HEK293 (cell line): ENCODE data around the gene RECQL.
A peak's percentile ranks its signal among the peaks of the same experiment; 100 is the strongest.

Experiments
- CTCF ChIA-PET: fragments of 350-600 bp; formaldehyde crosslinking; extraction: SDS; loops from one replicate; lab custom pipeline; 2021; ENCODE audit warnings: antibody characterized with exemption; lab: Yijun Ruan, JAX
- POLR2A ChIA-PET: fragments of 300-600 bp; formaldehyde crosslinking; extraction: SDS; loops from one replicate; lab custom pipeline; 2020; ENCODE audit warnings: antibody characterized with exemption, inconsistent platforms; lab: Yijun Ruan, JAX
- H3K27ac ChIP-seq: fragments of 200-500 bp; sonication (Bioruptor generic); 2 replicates; pipeline ENCODE4 v1.5.1; 2014; ENCODE audit warnings: low read depth, low read length, control low read depth, inconsistent platforms; ENCODE audit errors: extremely low read depth
- H3K36me3 ChIP-seq, 2 experiments: fragments of 200-500 bp in 1 of 2; sonication (Bioruptor generic) in 1 of 2; 1 replicate in 1 of 2; 2 replicates in 1 of 2; pipeline ENCODE4 v1.5.1; 2014 to 2017; ENCODE audit warnings: inconsistent platforms in 2 of 2, low read length in 2 of 2; ENCODE audit not compliant: control insufficient read depth in 2 of 2, insufficient read depth in 1 of 2
- H3K4me1 ChIP-seq: fragments of 200-500 bp; sonication (Bioruptor generic); 2 replicates; pipeline ENCODE4 v1.5.1; 2014; ENCODE audit warnings: mild to moderate bottlenecking, low read length, inconsistent platforms; ENCODE audit not compliant: control insufficient read depth, insufficient read depth
- H3K4me3 ChIP-seq: 2 replicates; pipeline ENCODE4 v1.5.1; 2011; ENCODE audit warnings: low read depth, mild to moderate bottlenecking, control low read depth, low read length, moderate library complexity
- H3K9me3 ChIP-seq: fragments of 200-500 bp; sonication (Bioruptor generic); 2 replicates; pipeline ENCODE4 v1.5.1; 2014; ENCODE audit warnings: low read depth, low read length, inconsistent platforms; ENCODE audit not compliant: control insufficient read depth, insufficient read depth
- EGR2 ChIP-seq: fragments of 450-650 bp; formaldehyde crosslinking; IDR thresholded peaks from 2 replicates; pipeline ENCODE4 v1.5.1; 2016; ENCODE audit warnings: low read depth, missing biosample characterization, missing genetic modification characterization
- GLIS1 ChIP-seq: fragments of 450-650 bp; formaldehyde crosslinking; IDR thresholded peaks from 2 replicates; pipeline ENCODE4 v1.5.1; 2016; ENCODE audit warnings: missing biosample characterization, missing genetic modification characterization
- HOXD13 ChIP-seq: sonication (generic); formaldehyde crosslinking; IDR thresholded peaks from 2 replicates; pipeline ENCODE4 v1.8.0; 2022; ENCODE audit warnings: missing genetic modification reagents, borderline replicate concordance
- REPIN1 ChIP-seq: fragments of 450-650 bp; formaldehyde crosslinking; IDR thresholded peaks from 2 replicates; pipeline ENCODE4 v1.5.1; 2017; ENCODE audit warnings: missing biosample characterization, missing genetic modification characterization, low read depth
- SCRT1 ChIP-seq: fragments of 450-650 bp; formaldehyde crosslinking; IDR thresholded peaks from 2 replicates; pipeline ENCODE4 v1.5.1; 2016; ENCODE audit warnings: missing biosample characterization, missing genetic modification characterization, borderline replicate concordance
- TRIM28 ChIP-seq: IDR thresholded peaks from 2 replicates; pipeline ENCODE4 v1.6.1; 2011; ENCODE audit warnings: low read length, control low read depth, borderline replicate concordance
- YY2 ChIP-seq: fragments of 450-650 bp; formaldehyde crosslinking; IDR thresholded peaks from 2 replicates; pipeline ENCODE4 v1.5.1; 2016; ENCODE audit warnings: missing biosample characterization, missing genetic modification characterization
- ZEB2 ChIP-seq: fragments of 450-650 bp; formaldehyde crosslinking; IDR thresholded peaks from 2 replicates; pipeline ENCODE4 v1.5.1; 2016; ENCODE audit warnings: missing biosample characterization, missing genetic modification characterization
- ZFP37 ChIP-seq: fragments of 450-650 bp; formaldehyde crosslinking; IDR thresholded peaks from 2 replicates; pipeline ENCODE4 v1.5.1; 2016; ENCODE audit warnings: missing biosample characterization, missing genetic modification characterization
- ZNF157 ChIP-seq: fragments of 450-650 bp; formaldehyde crosslinking; IDR thresholded peaks from 2 replicates; pipeline ENCODE4 v1.5.1; 2016; ENCODE audit warnings: missing biosample characterization, missing genetic modification characterization
- ZNF16 ChIP-seq: fragments of 450-650 bp; formaldehyde crosslinking; IDR thresholded peaks from 2 replicates; pipeline ENCODE4 v1.5.1; 2016; ENCODE audit warnings: low read depth, missing biosample characterization, missing genetic modification characterization
- ZNF274 ChIP-seq, 2 experiments: fragments of 200-500 bp in 1 of 2; fragments of 450-650 bp in 1 of 2; sonication (Bioruptor generic) in 1 of 2; formaldehyde crosslinking in 1 of 2; IDR thresholded peaks; 2 replicates each; pipeline versions ENCODE4 v1.5.1 to v1.6.1; 2014 to 2016; ENCODE audit warnings: borderline replicate concordance in 1 of 2, inconsistent platforms in 1 of 2, low read length in 1 of 2, missing biosample characterization in 1 of 2, missing genetic modification characterization in 1 of 2
- ZNF354C ChIP-seq: fragments of 450-650 bp; formaldehyde crosslinking; IDR thresholded peaks from 2 replicates; pipeline ENCODE4 v1.5.1; 2016; ENCODE audit warnings: missing biosample characterization, missing genetic modification characterization, low read depth, borderline replicate concordance
- ZNF37A ChIP-seq: fragments of 450-650 bp; IDR thresholded peaks from 2 replicates; pipeline ENCODE4 v1.5.1; 2018; ENCODE audit warnings: missing biosample characterization, missing genetic modification characterization
- ZNF404 ChIP-seq: fragments of 450-650 bp; formaldehyde crosslinking; IDR thresholded peaks from 2 replicates; pipeline ENCODE4 v1.5.1; 2017; ENCODE audit warnings: missing biosample characterization, missing genetic modification characterization
- ZNF433 ChIP-seq: fragments of 450-650 bp; formaldehyde crosslinking; IDR thresholded peaks from 2 replicates; pipeline ENCODE4 v1.5.1; 2016; ENCODE audit warnings: missing biosample characterization, missing genetic modification characterization, low read depth
- ZNF48 ChIP-seq: fragments of 450-650 bp; formaldehyde crosslinking; IDR thresholded peaks from 2 replicates; pipeline ENCODE4 v1.5.1; 2016; ENCODE audit warnings: missing biosample characterization, missing genetic modification characterization
- ZNF501 ChIP-seq: fragments of 450-650 bp; formaldehyde crosslinking; IDR thresholded peaks from 2 replicates; pipeline ENCODE4 v1.5.1; 2016; ENCODE audit warnings: missing biosample characterization, missing genetic modification characterization
- ZNF521 ChIP-seq: fragments of 450-650 bp; formaldehyde crosslinking; IDR thresholded peaks from 2 replicates; pipeline ENCODE4 v1.5.1; 2017; ENCODE audit warnings: missing biosample characterization, mild to moderate bottlenecking, missing genetic modification characterization
- ZNF558 ChIP-seq: fragments of 450-650 bp; formaldehyde crosslinking; IDR thresholded peaks from 2 replicates; pipeline ENCODE4 v1.5.1; 2016; ENCODE audit warnings: missing biosample characterization, missing genetic modification characterization
- ZNF768 ChIP-seq: fragments of 450-650 bp; formaldehyde crosslinking; IDR thresholded peaks from 2 replicates; pipeline ENCODE4 v1.5.1; 2018; ENCODE audit warnings: missing biosample characterization, mild to moderate bottlenecking, missing genetic modification characterization
- ZNF791 ChIP-seq: fragments of 450-650 bp; formaldehyde crosslinking; IDR thresholded peaks from 2 replicates; pipeline ENCODE4 v1.5.1; 2016; ENCODE audit warnings: missing biosample characterization, missing genetic modification characterization
- ZSCAN30 ChIP-seq: fragments of 450-650 bp; IDR thresholded peaks from 2 replicates; pipeline ENCODE4 v1.5.1; 2018; ENCODE audit warnings: missing biosample characterization, mild to moderate bottlenecking, missing genetic modification characterization, moderate library complexity
- TF ChIP-seq, protein P1 (sequence below): fragments of 450-650 bp; formaldehyde crosslinking; IDR thresholded peaks from 2 replicates; pipeline ENCODE4 v1.5.1; 2016; ENCODE audit warnings: missing biosample characterization, missing genetic modification characterization, low read depth

RECQL gene

GRCh38 chr12:21545557-21545956 lies 44.1 kb upstream of the RECQL start:
- Histone ChIP-seq H3K4me3 (no peak overlapping the region), H3K36me3 (no peaks in the 10 kb centered on the region), H3K9me3 (no peaks in the 10 kb centered on the region), H3K27ac (no peak overlapping the region), H3K4me1 (no peaks in the 10 kb centered on the region)
- CTCF ChIA-PET, result no interaction called here
- TF ChIP-seq ZNF37A (tag by site-specific recombination), result no peak
- TF ChIP-seq, protein P1, sequence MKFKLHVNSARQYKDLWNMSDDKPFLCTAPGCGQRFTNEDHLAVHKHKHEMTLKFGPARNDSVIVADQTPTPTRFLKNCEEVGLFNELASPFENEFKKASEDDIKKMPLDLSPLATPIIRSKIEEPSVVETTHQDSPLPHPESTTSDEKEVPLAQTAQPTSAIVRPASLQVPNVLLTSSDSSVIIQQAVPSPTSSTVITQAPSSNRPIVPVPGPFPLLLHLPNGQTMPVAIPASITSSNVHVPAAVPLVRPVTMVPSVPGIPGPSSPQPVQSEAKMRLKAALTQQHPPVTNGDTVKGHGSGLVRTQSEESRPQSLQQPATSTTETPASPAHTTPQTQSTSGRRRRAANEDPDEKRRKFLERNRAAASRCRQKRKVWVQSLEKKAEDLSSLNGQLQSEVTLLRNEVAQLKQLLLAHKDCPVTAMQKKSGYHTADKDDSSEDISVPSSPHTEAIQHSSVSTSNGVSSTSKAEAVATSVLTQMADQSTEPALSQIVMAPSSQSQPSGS, result peak; percentile 57; the same call in 1 of the 2 replicates
- POLR2A ChIA-PET, result no interaction called here

GRCh38 chr12:21543151-21543550 lies 41.7 kb upstream of the RECQL start:
- POLR2A ChIA-PET, result interaction anchor here (1.0 kb wide), 1 partner anchor 42 kb away, joined by 3 read pairs; the partner anchor contains the start of genes GOLT1B and RECQL
- TF ChIP-seq ZNF157 (tag by site-specific recombination) (no peak), ZFP37 (tag by site-specific recombination) (no peak), ZNF404 (tag by site-specific recombination) (no peak), ZNF558 (tag by site-specific recombination) (no peak), ZNF791 (no peak), EGR2 (no peak), ZNF274 (IDR thresholded peaks at IDR 0.05; ENCODE audit: low read length) (no peak), ZNF274 (tag by site-specific recombination; IDR thresholded peaks at IDR 0.05; ENCODE audit: borderline replicate concordance) (no peak), HOXD13 (no peak), YY2 (tag by site-specific recombination) (no peak), ZNF354C (tag by site-specific recombination) (no peak), TRIM28 (no peak)
- CTCF ChIA-PET, result no interaction called here

DNA sequence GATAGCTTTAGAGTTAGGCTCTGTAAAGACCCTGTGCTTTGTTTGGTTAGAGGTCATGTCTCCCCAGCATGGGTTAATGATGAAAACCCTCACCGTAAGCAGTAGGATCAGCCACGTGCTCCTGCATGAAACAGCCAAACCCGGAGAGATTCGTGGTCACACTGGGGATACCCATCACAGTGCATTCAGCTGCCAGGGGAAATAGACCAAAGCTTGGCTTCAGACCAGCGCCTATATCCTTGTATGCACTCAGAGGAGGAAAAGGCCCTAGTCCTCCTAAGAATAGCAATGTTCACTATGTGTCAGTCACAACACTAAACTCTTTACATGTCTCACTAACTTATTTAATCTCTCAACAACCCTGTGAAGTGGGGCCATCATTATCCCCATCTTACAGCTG lies 41.0 kb upstream of the RECQL start:
- ChIA-PET POLR2A (interaction anchor here (1.0 kb wide), 1 partner anchor 41 kb away, joined by 3 read pairs; the partner anchor contains the start of genes GOLT1B and RECQL), CTCF (interaction anchor here (0.7 to 1.2 kb wide), 2 partner anchors 19 to 1127 kb away, joined by 3 read pairs; no protein-coding TSS in a partner anchor)
- Histone ChIP-seq H3K27ac (no peak overlapping the region), H3K36me3 (no peaks in the 10 kb centered on the region), H3K9me3 (no peaks in the 10 kb centered on the region), H3K4me1 (peaks cover 3% of the 10 kb centered on the region; the same call in 1 of the 2 replicates), H3K4me3 (no peak overlapping the region)
- TF ChIP-seq ZNF501 (tag by site-specific recombination), result no peak
- TF ChIP-seq ZNF48 (tag by site-specific recombination), result no peak
- TF ChIP-seq REPIN1 (tag by site-specific recombination), result no peak
- TF ChIP-seq HOXD13, result no peak
- TF ChIP-seq ZNF768, result no peak
- no peak for TF ChIP-seq SCRT1 (tag by site-specific recombination)
- TF ChIP-seq ZSCAN30, result no peak
- TF ChIP-seq ZNF433, result no peak
- no peak for TF ChIP-seq ZNF16
- TF ChIP-seq ZNF521, result no peak
- TF ChIP-seq GLIS1 (tag by site-specific recombination), result no peak
- no peak for TF ChIP-seq ZEB2

More at GRCh38 chr12:21543151-21543550, 41.7 kb upstream of the RECQL start:
- no peak overlapping the region for H3K4me3 ChIP-seq
- H3K36me3 ChIP-seq, result no peaks in the 10 kb centered on the region
- H3K4me1 ChIP-seq, result peaks cover under 1% of the 10 kb centered on the region; the same call in 1 of the 2 replicates
- H3K27ac ChIP-seq, result no peak overlapping the region
- H3K9me3 ChIP-seq, result no peaks in the 10 kb centered on the region
